HG03064 (cell line): ENCODE results near the gene PIK3C2G.

Experiments
- ATAC-seq: cut with Tn5 transposase; IDR thresholded peaks from one replicate; pipeline ENCODE4 v1.9.1; 2021; ENCODE audit warnings: low read depth; ENCODE audit not compliant: unreplicated experiment

Gene PIK3C2G

DNA sequence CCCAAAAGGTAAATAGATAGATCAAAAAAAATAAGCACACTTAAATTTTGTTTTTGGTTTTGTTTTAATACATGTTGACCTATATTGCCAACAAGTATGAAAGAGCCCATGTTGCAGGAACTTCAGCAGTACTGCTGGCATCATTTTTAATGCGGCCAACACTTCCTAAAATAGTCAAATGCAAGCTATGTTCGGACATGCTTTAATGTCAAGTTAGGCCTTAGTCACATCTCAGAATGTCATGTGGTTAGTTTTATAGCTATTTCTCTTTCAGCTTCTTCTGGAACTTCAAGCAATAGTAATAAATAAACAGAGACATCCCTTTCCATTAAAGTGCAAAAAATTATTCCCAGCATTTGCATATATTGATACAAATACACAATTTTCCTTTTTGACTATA is 153.4 kb downstream of the PIK3C2G start:
- no peak for ATAC-seq

DNA sequence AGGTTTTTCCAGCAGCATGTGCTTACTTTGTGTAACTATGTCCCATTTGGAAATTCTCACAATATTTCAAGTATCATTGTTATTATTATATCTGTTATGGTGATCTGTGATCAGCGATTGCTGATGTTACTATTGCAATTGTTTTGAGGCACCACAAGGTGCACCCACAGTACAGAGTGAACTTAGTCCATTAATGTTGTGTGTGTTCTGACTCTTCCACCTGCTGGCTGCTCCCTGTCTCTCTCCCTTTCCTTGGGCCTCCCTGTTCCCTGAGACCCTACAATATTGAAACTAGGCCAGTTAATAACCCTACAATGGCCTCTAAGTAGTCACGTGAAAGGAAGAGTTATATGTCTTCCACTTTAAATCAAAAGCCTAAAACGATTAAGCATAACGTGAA is 153.9 kb downstream of the PIK3C2G start:
- ATAC-seq = no peak

DNA sequence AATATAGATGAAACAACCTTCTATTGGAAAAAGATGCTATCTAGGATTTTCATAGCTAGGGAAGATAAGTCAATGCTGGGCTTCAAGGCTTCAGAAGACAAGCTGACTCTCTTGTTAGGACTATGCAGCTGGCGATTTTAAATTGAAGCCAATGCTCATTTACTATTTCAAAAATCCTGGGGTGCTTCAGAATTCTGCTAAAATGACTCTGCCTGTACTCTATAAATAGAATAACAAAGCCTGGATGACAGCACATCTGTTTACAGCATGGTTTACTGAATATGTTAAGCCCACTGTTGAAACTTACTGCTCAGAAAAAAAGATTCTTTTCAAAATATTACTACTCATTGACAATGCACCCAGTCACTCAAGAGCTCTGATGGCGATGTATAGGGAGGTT is 155.1 kb downstream of the PIK3C2G start:
- ATAC-seq = no peak

DNA sequence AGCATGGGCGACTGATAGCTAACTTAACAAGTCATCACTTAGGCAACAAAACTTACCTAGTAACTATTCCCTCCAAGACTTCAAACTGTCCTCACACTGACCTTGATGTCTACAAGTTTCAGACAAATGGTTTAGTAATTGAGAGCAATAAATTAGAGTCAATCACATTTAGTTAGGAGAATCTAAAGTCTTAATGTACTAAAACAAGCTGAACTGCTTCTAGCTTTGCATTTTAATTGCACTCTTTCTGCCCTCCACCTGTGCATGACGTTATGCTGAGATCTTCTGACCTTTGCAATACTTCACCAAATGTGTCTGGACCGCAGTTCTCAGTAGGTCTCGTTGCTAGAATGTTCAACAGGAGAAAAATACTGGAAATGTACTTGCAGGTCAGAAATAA is 158.0 kb downstream of the PIK3C2G start:
- no peak for ATAC-seq

DNA sequence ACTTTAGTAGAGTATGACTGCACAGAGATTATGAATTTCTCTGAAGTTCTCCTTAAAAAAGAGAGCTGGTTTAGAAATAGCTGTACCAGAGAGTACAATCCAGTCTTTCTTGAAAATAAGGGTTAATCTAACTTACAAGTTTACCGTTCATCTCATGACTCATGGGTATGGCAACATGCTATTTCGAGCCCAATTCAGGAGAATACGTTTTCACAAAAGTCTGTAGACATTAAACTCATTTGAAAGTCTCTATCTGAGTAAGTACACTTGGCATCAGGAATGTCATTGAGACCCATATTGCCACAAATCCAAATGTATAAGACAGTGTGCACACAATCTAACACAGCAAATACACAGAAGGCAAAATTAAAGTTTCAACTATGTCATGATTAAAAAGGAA is 160.5 kb downstream of the PIK3C2G start:
- no peak for ATAC-seq

DNA sequence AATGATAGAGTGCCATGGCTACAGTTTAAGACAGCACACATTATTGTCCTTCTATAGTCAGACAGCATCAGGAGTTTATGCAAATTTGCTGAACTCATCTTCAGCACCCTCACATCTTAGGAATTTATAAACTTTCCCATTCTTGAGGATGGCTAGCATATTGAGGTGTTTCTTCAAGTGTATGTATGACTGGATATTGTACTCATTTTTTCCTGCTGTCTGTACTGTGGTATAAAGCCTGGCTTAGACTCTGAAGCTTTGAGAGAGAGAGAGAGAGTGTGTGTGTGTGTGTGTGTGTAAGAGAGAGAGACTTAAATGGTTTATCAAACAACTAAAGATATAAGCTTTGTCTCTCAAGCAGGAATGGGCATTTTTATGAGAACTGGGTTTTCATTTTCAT is 161.6 kb downstream of the PIK3C2G start:
- no peak for ATAC-seq

DNA sequence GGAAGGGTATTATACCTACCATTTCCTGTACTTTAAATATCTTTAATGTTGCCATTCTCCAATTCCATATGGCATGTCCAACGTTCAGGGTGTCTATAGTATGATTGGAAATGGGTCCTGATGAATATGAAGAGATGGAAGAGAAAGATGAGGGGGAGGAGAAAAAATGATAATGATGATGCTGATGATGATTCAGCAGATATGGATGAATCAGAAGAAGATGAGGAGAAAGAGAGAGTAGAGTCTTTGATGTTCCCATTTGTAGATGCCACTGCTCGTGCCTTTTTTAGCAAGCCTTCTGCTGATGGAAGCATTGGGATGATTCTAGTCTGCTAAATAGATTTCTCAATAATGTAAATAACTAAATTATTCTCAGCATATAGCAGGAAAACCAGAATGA is 163.5 kb downstream of the PIK3C2G start:
- ATAC-seq = no peak

DNA sequence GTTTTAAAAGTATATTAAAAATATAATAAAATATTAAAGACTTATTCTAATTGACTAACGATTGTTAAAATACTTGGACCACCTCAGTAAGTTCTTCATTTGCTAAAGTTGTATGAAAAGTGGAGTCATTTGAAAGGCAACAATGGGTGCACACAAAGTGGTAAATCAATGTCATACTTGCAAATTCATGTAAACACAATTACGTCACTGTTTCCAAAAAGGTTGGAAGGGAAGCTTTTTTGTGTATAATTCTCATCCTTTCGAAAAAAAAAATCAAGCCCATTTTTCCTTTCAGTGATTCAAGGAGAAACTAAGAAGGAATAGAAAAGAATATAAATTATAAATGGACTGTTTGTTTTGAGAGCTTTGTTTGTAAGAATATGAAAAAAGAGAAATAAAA is 166.2 kb downstream of the PIK3C2G start:
- no peak for ATAC-seq

DNA sequence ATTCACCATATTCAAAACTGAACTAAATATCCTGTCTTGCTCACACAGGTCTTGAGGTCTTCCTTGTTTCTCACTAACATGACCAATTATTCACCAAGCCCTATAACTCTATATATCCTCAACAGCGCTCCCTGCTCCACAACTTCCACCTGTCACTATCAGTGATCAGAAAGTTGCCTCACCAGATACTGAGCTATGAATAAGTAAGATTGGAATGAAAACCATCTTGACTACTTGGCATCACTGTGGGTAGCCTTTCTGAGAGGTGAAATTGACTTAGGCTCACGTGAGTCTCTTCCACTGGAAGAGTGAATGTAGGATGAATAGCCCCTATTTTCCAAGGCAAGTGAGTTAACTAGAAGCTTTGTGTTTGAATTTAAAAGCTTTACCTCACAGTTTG is 167.1 kb downstream of the PIK3C2G start:
- no peak for ATAC-seq

DNA sequence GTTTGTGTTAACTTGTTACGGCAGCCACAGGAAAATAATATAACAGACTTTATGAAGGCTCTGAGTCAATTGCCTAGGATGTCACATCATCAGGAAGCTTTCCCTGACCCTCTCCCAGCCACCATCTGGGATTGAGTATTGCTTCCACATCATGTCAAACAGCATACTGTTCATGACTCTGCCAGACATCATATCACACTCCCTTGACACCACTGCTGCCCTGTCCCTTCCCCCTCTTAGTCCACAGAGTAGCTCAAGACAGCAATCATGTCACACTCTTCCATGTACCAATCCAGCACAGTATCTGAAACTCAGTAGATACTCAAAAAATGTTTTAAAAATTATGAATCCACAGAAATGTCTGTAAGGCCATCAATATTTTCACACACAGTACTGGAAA is 168.0 kb downstream of the PIK3C2G start:
- no peak for ATAC-seq

DNA sequence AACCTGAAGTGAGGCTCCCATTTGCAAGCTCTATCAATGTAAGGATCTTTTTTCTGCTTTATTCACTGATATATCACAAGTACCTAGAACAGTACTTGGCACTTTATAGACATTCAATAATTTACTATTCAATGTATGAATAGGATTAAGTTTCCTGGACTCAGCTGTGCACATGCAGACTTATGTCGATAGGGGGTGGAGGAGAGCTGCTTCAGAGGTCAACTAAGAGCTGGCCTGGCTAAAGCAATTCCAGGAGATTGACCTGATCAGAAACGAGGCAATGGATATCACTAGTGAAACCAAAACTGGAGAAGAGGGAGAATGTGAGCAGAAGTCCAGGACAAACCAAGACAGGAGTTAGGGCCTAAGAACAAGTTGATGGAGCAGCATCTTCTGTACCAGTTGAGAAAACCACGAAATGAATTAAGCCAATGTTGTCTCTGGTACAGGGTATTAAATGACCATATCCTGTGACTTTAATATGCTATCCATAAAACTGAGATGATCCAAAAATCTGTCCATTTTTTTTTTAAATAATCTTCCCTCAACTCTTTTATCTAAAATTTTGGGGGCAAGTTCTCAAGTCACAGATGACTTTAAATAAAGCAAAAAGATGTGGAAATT is 169.2 kb downstream of the PIK3C2G start:
- peak; percentile 63 for ATAC-seq

DNA sequence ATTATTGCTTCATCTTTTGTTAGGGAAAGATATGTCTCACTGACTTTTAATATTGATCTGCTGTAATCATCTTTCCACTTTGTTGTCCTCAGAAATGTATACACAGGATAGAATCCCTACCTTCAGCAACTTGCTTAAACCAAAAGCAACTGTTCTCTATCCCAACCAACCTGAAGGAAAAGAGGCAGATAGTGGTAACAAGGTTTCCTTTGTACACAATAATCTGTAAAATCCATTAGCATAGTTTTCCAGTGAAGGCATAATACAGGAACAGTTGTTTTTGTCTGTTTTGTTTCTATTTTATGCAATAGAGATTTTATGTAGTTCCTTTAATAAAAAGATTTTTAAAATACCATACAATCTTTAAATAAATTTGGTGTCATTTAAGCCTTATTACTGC is 170.5 kb downstream of the PIK3C2G start:
- ATAC-seq = no peak

DNA sequence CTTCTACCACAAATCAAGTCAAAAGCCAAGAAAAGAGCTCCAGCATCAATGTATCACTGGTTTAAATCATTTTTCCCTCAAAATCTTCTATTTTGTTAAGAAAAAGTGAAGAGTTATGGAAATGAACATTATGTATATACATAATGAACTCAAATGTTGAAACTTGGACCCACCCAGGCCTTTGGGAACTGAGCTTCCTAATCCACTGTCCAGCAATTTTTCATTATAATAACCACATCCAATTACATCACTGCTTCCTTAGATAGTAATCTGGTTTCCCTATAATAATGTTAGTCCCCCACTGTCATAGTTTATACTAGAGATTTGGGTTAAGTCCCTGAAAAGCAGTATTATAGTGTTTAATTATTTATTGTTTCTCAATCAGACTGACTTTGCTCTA is 170.9 kb downstream of the PIK3C2G start:
- no peak for ATAC-seq

DNA sequence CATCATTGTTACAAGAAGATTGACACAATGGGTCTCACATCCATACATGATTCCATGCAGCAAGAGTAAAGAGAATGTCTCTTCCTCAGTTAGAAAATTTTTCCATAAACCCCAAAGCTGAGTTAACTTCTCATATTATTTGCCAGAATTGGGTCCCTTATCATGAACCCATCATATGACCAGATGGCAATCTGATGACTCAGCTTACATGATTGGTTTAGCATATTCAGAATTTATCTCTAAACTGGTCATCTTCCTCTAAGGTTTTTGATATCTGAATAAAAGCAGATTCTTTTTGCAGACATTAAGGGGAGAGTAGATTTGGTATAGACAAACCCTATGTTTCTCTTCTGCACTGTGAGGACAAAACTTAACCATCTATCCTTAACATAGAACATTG is 174.9 kb downstream of the PIK3C2G start:
- no peak for ATAC-seq

DNA sequence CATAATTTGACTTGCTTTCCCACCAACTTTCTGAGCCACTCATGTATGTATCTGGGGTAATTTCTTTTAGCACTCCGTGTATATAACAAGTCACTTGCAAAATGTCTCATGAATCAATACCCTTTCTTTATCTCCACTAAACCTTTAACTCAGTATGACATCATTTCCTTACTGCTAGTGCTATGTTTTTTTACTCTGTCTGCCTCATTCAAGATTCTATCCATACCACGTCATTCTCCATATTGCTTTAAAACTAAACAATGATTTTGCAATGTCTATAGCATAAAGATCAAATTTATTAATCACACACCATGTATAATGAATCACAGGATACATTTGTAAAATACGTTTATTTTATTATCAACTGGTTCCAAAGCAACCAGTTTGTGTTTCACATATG is 178.2 kb downstream of the PIK3C2G start:
- no peak for ATAC-seq

DNA sequence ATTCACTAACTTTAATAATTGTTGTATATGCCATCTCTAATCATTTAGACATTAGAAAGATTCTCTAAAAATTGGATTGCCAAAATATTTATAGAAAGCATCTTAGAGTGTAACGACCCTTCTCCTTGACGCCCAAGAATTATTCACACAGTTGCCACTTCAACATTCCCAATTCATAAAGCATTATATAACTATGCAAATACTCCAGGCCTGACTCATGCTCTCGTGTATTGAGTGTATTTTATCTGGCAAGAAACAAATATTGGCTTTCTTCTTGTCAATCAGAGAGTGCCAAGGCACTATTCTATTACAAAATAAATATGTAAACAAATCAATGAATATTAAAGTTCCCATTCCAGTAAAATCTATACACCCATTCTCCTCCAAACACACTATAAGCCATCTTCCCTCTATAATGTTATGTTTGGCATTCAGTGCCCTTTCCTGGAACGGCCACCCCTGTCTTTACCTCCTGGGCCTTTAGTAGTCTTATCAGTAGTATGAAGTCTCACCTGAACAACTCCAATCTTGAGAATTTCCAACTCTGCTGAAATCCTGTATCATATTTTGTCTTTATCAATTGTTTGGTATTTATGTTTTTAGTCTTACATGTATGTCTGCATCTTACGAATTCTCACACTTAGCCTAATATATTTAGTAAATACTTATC is 182.6 kb downstream of the PIK3C2G start:
- no peak for ATAC-seq

DNA sequence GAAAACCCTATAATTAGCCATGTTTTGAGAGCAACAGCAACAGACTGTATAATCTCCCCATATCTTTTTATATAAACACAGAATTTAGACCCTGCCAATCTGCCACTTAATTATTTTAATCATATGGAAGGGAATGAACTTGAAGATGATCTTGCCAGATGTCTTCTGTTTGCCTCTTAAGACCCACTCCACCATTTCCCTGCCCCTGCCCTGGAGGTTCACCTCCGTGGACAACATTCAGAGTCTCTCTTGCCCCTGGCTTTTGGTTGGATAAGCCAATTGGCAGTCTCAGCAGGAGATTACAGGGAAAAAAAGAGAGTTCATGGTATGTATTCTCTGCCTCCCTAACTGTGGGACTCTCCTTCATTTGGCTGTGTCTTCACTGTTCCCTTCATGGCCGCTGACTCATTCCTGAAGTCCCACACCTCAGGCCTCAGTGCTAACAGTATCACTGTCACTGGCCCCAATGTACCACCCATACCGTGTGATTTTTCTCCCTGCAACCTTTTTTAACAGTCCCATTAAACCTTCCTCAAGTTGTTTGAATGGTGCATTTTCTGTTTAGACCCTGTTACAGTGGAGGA is 184.8 kb downstream of the PIK3C2G start:
- ATAC-seq = no peak

DNA sequence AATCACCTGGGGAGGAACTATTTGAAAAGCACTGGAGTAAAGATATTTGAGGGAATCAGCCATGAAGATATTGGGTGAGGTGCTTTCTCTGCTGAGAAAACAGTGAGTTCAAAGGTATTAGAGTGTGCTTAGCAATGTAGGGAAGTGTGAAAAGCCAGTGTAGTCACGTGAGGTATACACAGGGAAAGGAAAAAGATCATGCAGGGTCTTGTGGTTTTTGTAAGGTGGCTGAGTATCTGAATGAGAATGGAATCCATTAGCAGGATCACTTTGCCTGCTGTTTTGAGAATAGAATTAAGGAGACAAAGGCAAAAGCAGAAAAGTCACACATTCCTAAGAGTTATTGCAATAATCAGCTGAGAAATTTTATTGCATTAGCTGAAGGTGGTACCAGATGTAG is 193.0 kb downstream of the PIK3C2G start:
- ATAC-seq = no peak

DNA sequence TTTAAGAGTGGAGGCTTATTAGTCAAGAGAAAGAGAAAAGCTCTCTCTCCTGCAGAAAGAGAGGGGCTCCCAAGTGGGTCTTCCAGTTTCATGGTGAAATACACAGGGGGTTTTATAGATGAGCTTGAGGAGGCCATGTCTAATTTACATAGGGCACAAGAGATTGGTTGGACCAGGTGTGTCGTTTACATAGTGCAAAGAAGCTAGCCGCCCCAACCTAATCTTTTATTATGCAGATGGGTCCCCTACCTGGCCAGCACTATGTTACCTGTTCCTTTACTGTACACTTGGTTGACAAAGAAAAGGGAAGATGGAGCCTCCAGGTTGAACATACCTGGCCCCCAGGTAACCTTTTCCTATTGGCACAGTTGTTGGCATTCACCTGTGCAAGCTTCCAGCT is 195.0 kb downstream of the PIK3C2G start:
- no peak for ATAC-seq

DNA sequence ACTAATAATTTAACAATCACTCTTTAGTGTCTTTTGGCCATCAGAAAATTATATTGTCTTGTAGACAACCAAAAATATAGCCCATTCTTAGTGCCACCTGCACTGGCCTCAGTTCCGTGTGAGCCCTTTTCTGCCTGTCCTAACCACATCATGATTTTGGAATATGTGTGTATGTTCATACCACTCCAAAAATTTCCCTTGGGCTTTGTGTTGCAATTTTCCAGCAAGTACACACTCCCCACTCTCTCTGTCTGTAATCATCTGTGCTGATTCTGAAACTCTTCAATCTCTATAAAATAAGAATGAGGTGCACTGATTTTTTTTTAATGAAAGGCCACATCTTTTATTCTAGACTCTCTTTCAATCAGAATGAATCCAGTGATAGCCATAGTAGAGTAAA is 196.0 kb downstream of the PIK3C2G start:
- no peak for ATAC-seq

DNA sequence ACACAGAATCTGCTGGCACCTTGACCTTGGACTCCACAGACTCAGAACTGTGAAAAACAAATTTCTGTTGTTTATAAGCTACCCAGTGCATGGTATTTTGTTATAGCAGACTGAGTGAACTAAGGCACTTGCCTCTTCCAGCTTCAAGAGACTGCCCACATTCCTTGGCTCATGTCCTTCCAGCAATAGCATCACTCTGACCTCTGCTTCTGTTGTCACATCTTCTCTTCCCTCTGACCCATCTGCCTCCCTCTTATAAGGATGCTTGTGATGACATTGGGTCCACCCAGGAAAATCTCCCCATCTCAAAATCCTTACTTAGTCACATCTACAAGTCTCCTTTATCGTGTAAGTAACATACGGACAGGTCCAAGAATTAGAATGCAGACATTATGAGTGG is 200.4 kb downstream of the PIK3C2G start:
- no peak for ATAC-seq

DNA sequence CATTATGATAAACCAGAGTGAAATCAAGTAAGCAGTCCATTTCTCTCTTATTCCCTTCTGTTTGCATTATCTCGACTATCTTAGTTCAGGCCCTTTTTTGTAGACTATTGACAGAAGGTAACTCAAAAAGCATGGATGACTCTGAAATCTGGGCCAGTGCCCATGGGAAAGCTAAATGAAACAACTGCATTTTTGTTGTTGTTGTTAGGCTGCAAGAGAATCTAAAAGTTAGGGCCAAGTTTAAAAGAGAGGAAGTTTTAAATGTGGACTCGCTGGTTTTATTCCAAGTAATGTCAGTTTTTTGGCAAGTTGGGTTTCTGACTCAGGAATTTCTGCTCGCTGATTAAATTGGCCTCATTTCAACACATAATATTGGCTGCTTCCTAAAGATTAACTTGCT is 201.1 kb downstream of the PIK3C2G start:
- no peak for ATAC-seq
